Stimulated activated CD4-positive, alpha-beta T cell treated with anti-CD3 and anti-CD28 coated beads, Interleukin-4, amount 100 ng/mL, for 24 hours (primary cell): Measurements from ENCODE around the gene FOXA2.
"Not testable (repeated sequence)": the region's sequence is repeated elsewhere in the genome, so short reads cannot be mapped to it uniquely, and the experiment has no call there.

Experiments
- DNase-seq: peaks from one replicate; pipeline ENCODE4 v3.0.0-alpha.2; 2020

Gene FOXA2

GRCh38 chr20:22567944-22568871 lies 16.2 kb downstream of the FOXA2 start:
- DNase-seq, result no peak

- DNase-seq, result no peak
Measured at GRCh38 chr20:22566876-22567658, 17.3 kb downstream of the FOXA2 start.

- DNase-seq, result no peak
Measured at GRCh38 chr20:22563062-22563965, 21.1 kb downstream of the FOXA2 start.

- DNase-seq, result no peak
Measured at GRCh38 chr20:22562620-22563019, 21.8 kb downstream of the FOXA2 start.

- no peak for DNase-seq
Measured at GRCh38 chr20:22561965-22562577, 22.3 kb downstream of the FOXA2 start.

GRCh38 chr20:22560817-22561216 lies 23.6 kb downstream of the FOXA2 start:
- DNase-seq, result no peak

GRCh38 chr20:22559711-22560318 lies 24.6 kb downstream of the FOXA2 start:
- no peak for DNase-seq

GRCh38 chr20:22557403-22558276 lies 26.7 kb downstream of the FOXA2 start:
- no peak for DNase-seq

GRCh38 chr20:22556565-22557056 lies 27.8 kb downstream of the FOXA2 start:
- DNase-seq, result no peak

GRCh38 chr20:22555791-22556564 lies 28.4 kb downstream of the FOXA2 start:
- no peak for DNase-seq

GRCh38 chr20:22554391-22554790 lies 30.0 kb downstream of the FOXA2 start:
- no peak for DNase-seq

GRCh38 chr20:22550514-22550913 lies 33.9 kb downstream of the FOXA2 start:
- DNase-seq, result not testable (repeated sequence)

- DNase-seq, result no peak
Measured at GRCh38 chr20:22548040-22548439, 36.3 kb downstream of the FOXA2 start.

- DNase-seq, result no peak
Measured at GRCh38 chr20:22546344-22546743, 38.0 kb downstream of the FOXA2 start.

- DNase-seq, result no peak
Measured at GRCh38 chr20:22545045-22545444, 39.3 kb downstream of the FOXA2 start.

GRCh38 chr20:22544462-22544861 lies 39.9 kb downstream of the FOXA2 start:
- DNase-seq, result no peak

GRCh38 chr20:22542427-22542826 lies 41.9 kb downstream of the FOXA2 start:
- DNase-seq, result no peak

- DNase-seq, result no peak
Measured at GRCh38 chr20:22540832-22541231, 43.5 kb downstream of the FOXA2 start.

GRCh38 chr20:22536956-22537756 lies 47.2 kb downstream of the FOXA2 start:
- no peak for DNase-seq
